OCI-LY3 (cell line): ENCODE results near the gene TIFAB.

Experiments used
- EZH2phosphoT487 ChIP-seq: fragments of 200-600 bp; shearing (Covaris generic); IDR thresholded peaks from 2 replicates; pipeline ENCODE4 v1.6.1; 2018; ENCODE audit warnings: antibody characterized with exemption, mixed run types, low read depth
- TF ChIP-seq, protein P1 (sequence below): fragments of 200-600, 300-600 bp; sonication (generic); IDR thresholded peaks from 2 replicates; pipeline ENCODE4 v1.5.1; 2014; ENCODE audit warnings: antibody characterized with exemption, low read length, low read depth

- TF ChIP-seq, protein P1, sequence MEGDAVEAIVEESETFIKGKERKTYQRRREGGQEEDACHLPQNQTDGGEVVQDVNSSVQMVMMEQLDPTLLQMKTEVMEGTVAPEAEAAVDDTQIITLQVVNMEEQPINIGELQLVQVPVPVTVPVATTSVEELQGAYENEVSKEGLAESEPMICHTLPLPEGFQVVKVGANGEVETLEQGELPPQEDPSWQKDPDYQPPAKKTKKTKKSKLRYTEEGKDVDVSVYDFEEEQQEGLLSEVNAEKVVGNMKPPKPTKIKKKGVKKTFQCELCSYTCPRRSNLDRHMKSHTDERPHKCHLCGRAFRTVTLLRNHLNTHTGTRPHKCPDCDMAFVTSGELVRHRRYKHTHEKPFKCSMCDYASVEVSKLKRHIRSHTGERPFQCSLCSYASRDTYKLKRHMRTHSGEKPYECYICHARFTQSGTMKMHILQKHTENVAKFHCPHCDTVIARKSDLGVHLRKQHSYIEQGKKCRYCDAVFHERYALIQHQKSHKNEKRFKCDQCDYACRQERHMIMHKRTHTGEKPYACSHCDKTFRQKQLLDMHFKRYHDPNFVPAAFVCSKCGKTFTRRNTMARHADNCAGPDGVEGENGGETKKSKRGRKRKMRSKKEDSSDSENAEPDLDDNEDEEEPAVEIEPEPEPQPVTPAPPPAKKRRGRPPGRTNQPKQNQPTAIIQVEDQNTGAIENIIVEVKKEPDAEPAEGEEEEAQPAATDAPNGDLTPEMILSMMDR, result no peak
- no peak for TF ChIP-seq EZH2phosphoT487
Measured at GRCh38 chr5:135440916-135441315, 11.2 kb downstream of the TIFAB start.
